ENCODE data around the gene PIH1D1. TPM values are rescaled to one million over a fixed set of nuclear protein-coding genes. Genes with fewer than 3 reads are reported as not detected.

PIH1D1 gene
- total and polyA plus RNA-seq, 2 of the 8 experiments (the other 6 are each of a cell fraction or from before 2014, with no cell fraction given), result 146 to 195 TPM

DNA sequence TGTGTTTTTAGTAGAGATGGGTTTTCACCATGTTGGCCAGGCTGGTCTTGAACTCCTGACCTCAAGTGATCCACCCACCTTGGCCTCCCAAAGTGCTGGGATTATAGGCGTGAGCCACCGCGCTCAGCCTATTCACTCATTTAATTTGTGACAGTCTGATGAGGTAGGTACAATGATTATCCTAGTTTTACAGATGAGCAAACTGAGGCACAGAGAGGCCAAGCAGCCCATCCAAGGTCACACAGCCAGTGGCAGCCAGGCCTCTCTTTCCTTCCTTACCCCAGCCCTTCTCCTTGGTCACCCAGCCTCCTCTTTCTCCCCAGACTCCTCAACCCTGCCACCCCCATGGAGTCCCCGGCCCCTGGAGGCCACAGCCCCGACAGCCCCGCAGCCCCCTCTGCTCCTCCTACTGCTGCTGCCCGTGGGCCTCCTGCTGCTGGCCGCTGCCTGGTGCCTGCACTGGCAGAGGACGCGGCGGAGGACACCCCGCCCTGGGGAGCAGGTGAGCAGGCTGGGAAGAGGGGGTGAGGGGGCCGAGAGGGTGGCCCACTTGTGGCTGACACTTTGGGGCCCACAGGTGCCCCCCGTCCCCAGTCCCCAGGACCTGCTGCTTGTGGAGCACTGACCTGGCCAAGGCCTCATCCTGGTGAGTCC is 28.5 kb upstream of the PIH1D1 start:
- ChIA-PET CTCF (ENCODE audit: partially characterized antibody) (no interaction called here), POLR2A (ENCODE audit: partially characterized antibody) (interaction anchor here (0.9 to 6.8 kb wide), 4 partner anchors 12 to 19 kb away, joined by 3 to 138 read pairs (median 48); partner anchors contain the start of genes RPL13A and RPS11)
- Histone ChIP-seq H3K36me3 (ENCODE audit: control insufficient read depth in 2 of 4, insufficient read depth in 4 of 4, low read length in 3 of 4) (no peaks in the 10 kb centered on the region), H2AFZ (ENCODE audit: low read length) (no peak overlapping the region), H3K18ac (ENCODE audit: extremely low read depth, low read length) (no peak overlapping the region), H3K4me2 (ENCODE audit: insufficient read depth in 1 of 2, low read depth in 2 of 2, low read length in 2 of 2) (no peak overlapping the region), H3K27ac (ENCODE audit: low read depth, low read length) (no peak overlapping the region), H2BK120ac (replicated peaks; ENCODE audit: low read depth, low read length) (no peak overlapping the region), H3K79me1 (ENCODE audit: low read depth, low read length) (no peaks in the 10 kb centered on the region), H4K91ac (replicated peaks; ENCODE audit: insufficient read length, low read length) (no peak overlapping the region), H3K56ac (replicated peaks; ENCODE audit: insufficient read length, low read depth, low read length) (no peak overlapping the region), H4K8ac (ENCODE audit: extremely low read depth, insufficient read depth, low read length) (no peak overlapping the region), H2BK12ac (ENCODE audit: low read depth, low read length) (no peak overlapping the region), H2BK20ac (ENCODE audit: low read length) (no peak overlapping the region), H4K20me1 (replicated peaks in 1 of 2; ENCODE audit: control insufficient read depth in 1 of 2, insufficient read depth in 2 of 2, low read length in 2 of 2) (no peaks in the 10 kb centered on the region), H2BK15ac (ENCODE audit: low read length) (no peak overlapping the region), H3K4me1 (replicated peaks in 1 of 4; ENCODE audit: control insufficient read depth in 3 of 4, insufficient read depth in 4 of 4, low read length in 3 of 4) (0 out of 7 replicates have a peak, but pooled peaks cover 0 to 2% (median 0%) of the 10 kb centered on the region in 4 experiments), H3K9ac (replicated peaks in 1 of 4; ENCODE audit: extremely low read depth in 1 of 4, low read depth in 3 of 4, low read length in 3 of 4) (no peak overlapping the region), H2BK5ac (ENCODE audit: low read depth, low read length) (no peak overlapping the region), H3K23ac (ENCODE audit: insufficient read length) (no peak overlapping the region), H3K4ac (replicated peaks; ENCODE audit: insufficient read length, low read depth, low read length) (no peak overlapping the region), H3K4me3 (ENCODE audit: extremely low read depth in 1 of 4, insufficient read depth in 2 of 4, low read depth in 3 of 4, low read length in 4 of 4) (no peak overlapping the region), H2AK5ac (ENCODE audit: low read depth, low read length) (no peak overlapping the region), H3K23me2 (ENCODE audit: low read depth, low read length) (no peaks in the 10 kb centered on the region), H3K9me3 (ENCODE audit: insufficient read depth in 2 of 2, low read depth in 1 of 2, low read length in 1 of 2) (no peaks in the 10 kb centered on the region), H4K5ac (ENCODE audit: insufficient read length, low read depth, low read length) (no peak overlapping the region), H3K14ac (ENCODE audit: insufficient read length) (no peak overlapping the region), H3K27me3 (replicated peaks in 1 of 4; ENCODE audit: control insufficient read depth in 3 of 4, extremely low read depth in 1 of 4, insufficient read depth in 3 of 4, low read length in 3 of 4) (peaks cover 0 to 3% (median 0%) of the 10 kb centered on the region in 4 experiments; a peak in 3 of 7 replicates), H3K79me2 (ENCODE audit: control insufficient read depth in 1 of 2, insufficient read depth in 2 of 2, low read length in 2 of 2) (no peaks in the 10 kb centered on the region)
- FAIRE-seq (no peak), DNase-seq (ENCODE audit: low read depth in 1 of 2, low spot score in 2 of 2) (no peak)
- WGBS, 2 experiments (ENCODE audit: extremely low coverage in 1 of 2, insufficient coverage in 1 of 2, insufficient read length in 1 of 2, insufficient replicate concordance in 2 of 2, low coverage in 1 of 2, low lambda C conversion rate in 2 of 2, missing lambda C conversion rate in 1 of 2), result 87% methylated on average over 12 of the region's 14 CpGs; no CpG with 5 or more reads in 1 of the 2 experiments
- TF ChIP-seq MAFK (IDR thresholded peaks at IDR 0.05; ENCODE audit: low read depth, low read length) (no peak), FOSL1 (IDR thresholded peaks at IDR 0.05; ENCODE audit: insufficient read depth, low read depth, low read length) (no peak), RFX5 (IDR thresholded peaks at IDR 0.05; ENCODE audit: borderline replicate concordance, low read depth, low read length) (no peak), SIX5 (IDR thresholded peaks at IDR 0.05; ENCODE audit: low read depth, low read length) (no peak), NRF1 (IDR thresholded peaks at IDR 0.05; ENCODE audit: low read depth, low read length) (no peak), CHD2 (IDR thresholded peaks at IDR 0.05; ENCODE audit: low read length) (no peak)

Data from H1 (cell line).